HEK293 (cell line): ENCODE measurements around the gene SPTBN5.

Experiments
- CTCF ChIA-PET: fragments of 350-600 bp; formaldehyde crosslinking; extraction: SDS; loops from one replicate; lab custom pipeline; 2021; ENCODE audit warnings: antibody characterized with exemption; lab: Yijun Ruan, JAX
- POLR2A ChIA-PET: fragments of 300-600 bp; formaldehyde crosslinking; extraction: SDS; loops from one replicate; lab custom pipeline; 2020; ENCODE audit warnings: antibody characterized with exemption, inconsistent platforms; lab: Yijun Ruan, JAX
- H3K27ac ChIP-seq: fragments of 200-500 bp; sonication (Bioruptor generic); 2 replicates; pipeline ENCODE4 v1.5.1; 2014; ENCODE audit warnings: low read depth, low read length, control low read depth, inconsistent platforms; ENCODE audit errors: extremely low read depth
- H3K36me3 ChIP-seq, 2 experiments: fragments of 200-500 bp in 1 of 2; sonication (Bioruptor generic) in 1 of 2; 1 replicate in 1 of 2; 2 replicates in 1 of 2; pipeline ENCODE4 v1.5.1; 2014 to 2017; ENCODE audit warnings: inconsistent platforms in 2 of 2, low read length in 2 of 2; ENCODE audit not compliant: control insufficient read depth in 2 of 2, insufficient read depth in 1 of 2
- H3K4me1 ChIP-seq: fragments of 200-500 bp; sonication (Bioruptor generic); 2 replicates; pipeline ENCODE4 v1.5.1; 2014; ENCODE audit warnings: mild to moderate bottlenecking, low read length, inconsistent platforms; ENCODE audit not compliant: control insufficient read depth, insufficient read depth
- H3K4me3 ChIP-seq: 2 replicates; pipeline ENCODE4 v1.5.1; 2011; ENCODE audit warnings: low read depth, mild to moderate bottlenecking, control low read depth, low read length, moderate library complexity
- H3K9me3 ChIP-seq: fragments of 200-500 bp; sonication (Bioruptor generic); 2 replicates; pipeline ENCODE4 v1.5.1; 2014; ENCODE audit warnings: low read depth, low read length, inconsistent platforms; ENCODE audit not compliant: control insufficient read depth, insufficient read depth
- BCL11A ChIP-seq: fragments of 450-650 bp; formaldehyde crosslinking; IDR thresholded peaks from 2 replicates; pipeline ENCODE4 v1.5.1; 2016; ENCODE audit warnings: low read depth, missing biosample characterization, missing genetic modification characterization
- GLI4 ChIP-seq: fragments of 450-650 bp; formaldehyde crosslinking; IDR thresholded peaks from 2 replicates; pipeline ENCODE4 v1.5.1; 2016; ENCODE audit warnings: missing biosample characterization, missing genetic modification characterization
- HOXC10 ChIP-seq: sonication (generic); formaldehyde crosslinking; IDR thresholded peaks from 2 replicates; pipeline ENCODE4 v1.8.1; 2023; ENCODE audit warnings: mild to moderate bottlenecking, missing genetic modification reagents
- SP7 ChIP-seq: fragments of 450-650 bp; formaldehyde crosslinking; IDR thresholded peaks from 2 replicates; pipeline ENCODE4 v1.5.1; 2016; ENCODE audit warnings: missing biosample characterization, missing genetic modification characterization
- ZBTB48 ChIP-seq: fragments of 450-650 bp; formaldehyde crosslinking; IDR thresholded peaks from 2 replicates; pipeline ENCODE4 v1.5.1; 2016; ENCODE audit warnings: missing biosample characterization, missing genetic modification characterization
- ZFP69B ChIP-seq: fragments of 450-650 bp; formaldehyde crosslinking; IDR thresholded peaks from 2 replicates; pipeline ENCODE4 v1.5.1; 2016; ENCODE audit warnings: missing biosample characterization, missing genetic modification characterization
- ZIC2 ChIP-seq: fragments of 450-650 bp; formaldehyde crosslinking; IDR thresholded peaks from 2 replicates; pipeline ENCODE4 v1.5.1; 2016; ENCODE audit warnings: missing biosample characterization, missing genetic modification characterization
- ZNF121 ChIP-seq: fragments of 450-650 bp; formaldehyde crosslinking; IDR thresholded peaks from 2 replicates; pipeline ENCODE4 v1.5.1; 2016; ENCODE audit warnings: missing biosample characterization, missing genetic modification characterization
- ZNF175 ChIP-seq: fragments of 450-650 bp; formaldehyde crosslinking; IDR thresholded peaks from 2 replicates; pipeline ENCODE4 v1.5.1; 2016; ENCODE audit warnings: missing biosample characterization, missing genetic modification characterization
- ZNF266 ChIP-seq: fragments of 450-650 bp; formaldehyde crosslinking; IDR thresholded peaks from 2 replicates; pipeline ENCODE4 v1.5.1; 2016; ENCODE audit warnings: missing biosample characterization, missing genetic modification characterization, low read depth
- ZNF311 ChIP-seq: fragments of 450-650 bp; formaldehyde crosslinking; IDR thresholded peaks from 2 replicates; pipeline ENCODE4 v1.5.1; 2017; ENCODE audit warnings: missing biosample characterization, missing genetic modification characterization, borderline replicate concordance
- ZNF658 ChIP-seq: fragments of 450-650 bp; formaldehyde crosslinking; IDR thresholded peaks from 2 replicates; pipeline ENCODE4; 2016; ENCODE audit warnings: missing biosample characterization, missing genetic modification characterization
- ZNF670 ChIP-seq: fragments of 450-650 bp; formaldehyde crosslinking; IDR thresholded peaks from 2 replicates; pipeline ENCODE4 v1.5.1; 2016; ENCODE audit warnings: missing biosample characterization, missing genetic modification characterization, low read depth
- ZNF677 ChIP-seq: fragments of 450-650 bp; IDR thresholded peaks from 2 replicates; pipeline ENCODE4 v1.5.0; 2018; ENCODE audit warnings: missing biosample characterization, mild to moderate bottlenecking, missing genetic modification characterization, moderate library complexity
- ZNF792 ChIP-seq: fragments of 450-650 bp; formaldehyde crosslinking; IDR thresholded peaks from 2 replicates; pipeline ENCODE4 v1.5.1; 2016; ENCODE audit warnings: missing biosample characterization, missing genetic modification characterization
- TF ChIP-seq, protein P1 (sequence below): fragments of 450-650 bp; formaldehyde crosslinking; IDR thresholded peaks from 2 replicates; pipeline ENCODE4 v1.5.1; 2016; ENCODE audit warnings: missing biosample characterization, missing genetic modification characterization, low read depth
- TF ChIP-seq, protein P2 (sequence below): fragments of 450-650 bp; IDR thresholded peaks from 2 replicates; pipeline ENCODE4 v1.5.1; 2018; ENCODE audit warnings: missing biosample characterization, mild to moderate bottlenecking, missing genetic modification characterization
- TF ChIP-seq, protein P3 (sequence below): sonication (generic); formaldehyde crosslinking; IDR thresholded peaks from 2 replicates; pipeline ENCODE4 v1.8.1; 2022; ENCODE audit warnings: mild to moderate bottlenecking, moderate library complexity, missing genetic modification reagents

SPTBN5 gene

DNA sequence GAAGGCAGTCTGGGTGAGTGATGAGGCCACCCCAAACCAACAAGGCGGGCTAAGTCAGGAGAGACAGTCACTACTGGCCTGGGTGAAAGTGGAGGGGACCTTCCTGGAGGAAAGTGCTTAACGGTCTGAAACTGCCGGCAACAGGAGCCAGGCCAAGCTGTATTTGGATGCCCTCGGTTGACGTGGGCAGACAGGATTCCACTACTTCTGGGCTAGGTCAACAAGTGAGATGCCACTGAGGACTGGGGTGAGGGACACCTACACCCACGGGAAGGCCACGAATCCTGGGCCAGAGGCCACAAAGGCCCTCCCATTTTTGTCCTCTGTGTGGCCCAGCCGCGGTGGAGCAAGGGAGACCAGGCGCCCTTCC is 12.3 kb downstream of the SPTBN5 start:
- POLR2A ChIA-PET = no interaction called here
- Histone ChIP-seq H3K4me1 (no peaks in the 10 kb centered on the region), H3K9me3 (no peaks in the 10 kb centered on the region), H3K27ac (no peak overlapping the region), H3K4me3 (no peak overlapping the region), H3K36me3 (no peaks in the 10 kb centered on the region)
- CTCF ChIA-PET = interaction anchor here (0.7 kb wide), 1 partner anchor 10 kb away, joined by 4 read pairs; no protein-coding TSS in a partner anchor
- TF ChIP-seq GLI4 (tag by site-specific recombination) (no peak), SP7 (no peak), ZNF266 (no peak), ZNF670 (tag by site-specific recombination) (no peak), ZBTB48 (no peak), ZFP69B (tag by site-specific recombination) (no peak)
- TF ChIP-seq, protein P1, sequence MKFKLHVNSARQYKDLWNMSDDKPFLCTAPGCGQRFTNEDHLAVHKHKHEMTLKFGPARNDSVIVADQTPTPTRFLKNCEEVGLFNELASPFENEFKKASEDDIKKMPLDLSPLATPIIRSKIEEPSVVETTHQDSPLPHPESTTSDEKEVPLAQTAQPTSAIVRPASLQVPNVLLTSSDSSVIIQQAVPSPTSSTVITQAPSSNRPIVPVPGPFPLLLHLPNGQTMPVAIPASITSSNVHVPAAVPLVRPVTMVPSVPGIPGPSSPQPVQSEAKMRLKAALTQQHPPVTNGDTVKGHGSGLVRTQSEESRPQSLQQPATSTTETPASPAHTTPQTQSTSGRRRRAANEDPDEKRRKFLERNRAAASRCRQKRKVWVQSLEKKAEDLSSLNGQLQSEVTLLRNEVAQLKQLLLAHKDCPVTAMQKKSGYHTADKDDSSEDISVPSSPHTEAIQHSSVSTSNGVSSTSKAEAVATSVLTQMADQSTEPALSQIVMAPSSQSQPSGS (tag by site-specific recombination) = no peak

DNA sequence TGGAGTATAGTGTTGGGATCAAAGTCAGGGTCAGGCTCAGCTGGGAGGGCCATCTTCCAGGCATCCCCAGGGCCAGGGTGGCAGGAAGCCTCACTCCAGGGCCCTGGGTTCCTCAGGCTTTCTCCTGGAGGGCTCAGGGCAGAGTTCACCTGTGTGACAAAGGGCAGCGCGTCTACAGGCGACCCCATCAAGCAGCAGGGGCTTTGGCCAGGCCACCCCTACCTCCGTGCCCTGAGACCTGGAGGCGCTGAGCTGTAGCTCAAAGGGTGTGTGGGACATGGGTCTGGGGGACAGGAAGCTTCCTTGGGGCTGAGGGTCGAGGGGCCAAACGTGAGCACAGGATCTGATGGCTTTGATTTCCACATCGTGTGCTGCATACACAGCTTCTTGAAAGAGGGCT is 12.8 kb downstream of the SPTBN5 start:
- CTCF ChIA-PET = interaction anchor here (0.7 kb wide), 1 partner anchor 9 kb away, joined by 4 read pairs; no protein-coding TSS in a partner anchor
- Histone ChIP-seq H3K36me3 (no peaks in the 10 kb centered on the region), H3K4me1 (no peaks in the 10 kb centered on the region), H3K9me3 (no peaks in the 10 kb centered on the region), H3K27ac (no peak overlapping the region), H3K4me3 (no peak overlapping the region)
- POLR2A ChIA-PET = no interaction called here
- TF ChIP-seq ZNF175 = no peak
- no peak for TF ChIP-seq ZIC2 (tag by site-specific recombination)
- no peak for TF ChIP-seq ZNF658 (tag by site-specific recombination)
- TF ChIP-seq BCL11A (tag by site-specific recombination) = no peak
- TF ChIP-seq, protein P2, sequence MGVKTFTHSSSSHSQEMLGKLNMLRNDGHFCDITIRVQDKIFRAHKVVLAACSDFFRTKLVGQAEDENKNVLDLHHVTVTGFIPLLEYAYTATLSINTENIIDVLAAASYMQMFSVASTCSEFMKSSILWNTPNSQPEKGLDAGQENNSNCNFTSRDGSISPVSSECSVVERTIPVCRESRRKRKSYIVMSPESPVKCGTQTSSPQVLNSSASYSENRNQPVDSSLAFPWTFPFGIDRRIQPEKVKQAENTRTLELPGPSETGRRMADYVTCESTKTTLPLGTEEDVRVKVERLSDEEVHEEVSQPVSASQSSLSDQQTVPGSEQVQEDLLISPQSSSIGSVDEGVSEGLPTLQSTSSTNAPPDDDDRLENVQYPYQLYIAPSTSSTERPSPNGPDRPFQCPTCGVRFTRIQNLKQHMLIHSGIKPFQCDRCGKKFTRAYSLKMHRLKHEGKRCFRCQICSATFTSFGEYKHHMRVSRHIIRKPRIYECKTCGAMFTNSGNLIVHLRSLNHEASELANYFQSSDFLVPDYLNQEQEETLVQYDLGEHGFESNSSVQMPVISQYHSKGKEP = no peak
- TF ChIP-seq HOXC10 (CRISPR knock-in tag) = no peak
- no peak for TF ChIP-seq ZNF121 (tag by site-specific recombination)
- TF ChIP-seq ZNF311 (tag by site-specific recombination) = no peak
- TF ChIP-seq ZNF792 (tag by site-specific recombination) = no peak

DNA sequence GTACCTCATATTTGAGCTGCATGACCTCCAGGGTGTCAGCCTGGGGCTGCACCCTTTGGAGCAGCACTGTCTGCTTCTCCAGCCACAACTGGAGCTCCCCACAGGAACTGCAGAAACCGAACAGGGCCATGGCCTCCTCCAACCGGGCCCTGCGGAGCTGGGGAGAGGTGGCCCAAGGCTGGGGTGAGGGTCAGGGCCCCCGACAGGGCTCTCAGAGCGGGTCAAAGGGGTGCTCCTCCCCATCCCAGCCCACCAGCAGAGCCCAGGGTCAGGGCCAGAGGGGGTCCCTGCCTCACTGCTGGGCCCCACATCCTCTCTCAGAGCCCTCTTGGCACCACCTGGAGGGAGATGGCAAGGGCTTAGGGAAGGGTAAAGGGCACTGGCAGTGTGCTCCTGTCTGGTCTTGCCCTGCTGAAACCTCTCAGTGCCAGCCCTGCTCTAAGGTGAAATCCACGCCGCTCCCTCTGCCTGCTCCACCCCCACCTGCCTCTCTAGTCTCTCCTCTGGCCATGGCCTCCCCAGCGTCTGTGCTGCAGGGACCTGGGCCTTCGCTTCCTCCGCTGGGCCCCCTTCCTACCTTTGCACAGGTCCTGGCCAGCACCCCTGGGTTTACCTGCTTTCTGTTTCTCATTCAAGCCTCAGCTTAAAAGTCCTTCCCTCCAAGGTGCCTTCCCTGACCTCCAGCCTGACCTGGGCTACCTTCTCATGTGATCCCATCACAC is 13.5 kb downstream of the SPTBN5 start:
- CTCF ChIA-PET = no interaction called here

More for the DNA sequence above, 13.5 kb downstream of the SPTBN5 start:
- H3K9me3 ChIP-seq = no peaks in the 10 kb centered on the region
- TF ChIP-seq, protein P3, sequence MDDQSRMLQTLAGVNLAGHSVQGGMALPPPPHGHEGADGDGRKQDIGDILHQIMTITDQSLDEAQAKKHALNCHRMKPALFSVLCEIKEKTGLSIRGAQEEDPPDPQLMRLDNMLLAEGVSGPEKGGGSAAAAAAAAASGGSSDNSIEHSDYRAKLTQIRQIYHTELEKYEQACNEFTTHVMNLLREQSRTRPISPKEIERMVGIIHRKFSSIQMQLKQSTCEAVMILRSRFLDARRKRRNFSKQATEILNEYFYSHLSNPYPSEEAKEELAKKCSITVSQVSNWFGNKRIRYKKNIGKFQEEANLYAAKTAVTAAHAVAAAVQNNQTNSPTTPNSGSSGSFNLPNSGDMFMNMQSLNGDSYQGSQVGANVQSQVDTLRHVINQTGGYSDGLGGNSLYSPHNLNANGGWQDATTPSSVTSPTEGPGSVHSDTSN = no peak
- TF ChIP-seq ZIC2 (tag by site-specific recombination) (peak; percentile 46; the same call in 1 of the 2 replicates), ZNF677 (tag by site-specific recombination) (no peak)
- no peaks in the 10 kb centered on the region for H3K4me1 ChIP-seq
- POLR2A ChIA-PET = interaction anchor here (0.6 kb wide), 1 partner anchor 42 kb away, joined by 3 read pairs; the partner anchor contains the start of gene PLA2G4B
- H3K27ac ChIP-seq = no peak overlapping the region
- no peak overlapping the region for H3K4me3 ChIP-seq
- no peaks in the 10 kb centered on the region for H3K36me3 ChIP-seq
